ENCODE data around the gene ATP6V0C. TPM values are rescaled to one million over a fixed set of nuclear protein-coding genes. Genes with fewer than 3 reads are reported as not detected.

ATP6V0C gene
- total RNA-seq, 2 donors from 2014 or later = 114 to 164 TPM

DNA sequence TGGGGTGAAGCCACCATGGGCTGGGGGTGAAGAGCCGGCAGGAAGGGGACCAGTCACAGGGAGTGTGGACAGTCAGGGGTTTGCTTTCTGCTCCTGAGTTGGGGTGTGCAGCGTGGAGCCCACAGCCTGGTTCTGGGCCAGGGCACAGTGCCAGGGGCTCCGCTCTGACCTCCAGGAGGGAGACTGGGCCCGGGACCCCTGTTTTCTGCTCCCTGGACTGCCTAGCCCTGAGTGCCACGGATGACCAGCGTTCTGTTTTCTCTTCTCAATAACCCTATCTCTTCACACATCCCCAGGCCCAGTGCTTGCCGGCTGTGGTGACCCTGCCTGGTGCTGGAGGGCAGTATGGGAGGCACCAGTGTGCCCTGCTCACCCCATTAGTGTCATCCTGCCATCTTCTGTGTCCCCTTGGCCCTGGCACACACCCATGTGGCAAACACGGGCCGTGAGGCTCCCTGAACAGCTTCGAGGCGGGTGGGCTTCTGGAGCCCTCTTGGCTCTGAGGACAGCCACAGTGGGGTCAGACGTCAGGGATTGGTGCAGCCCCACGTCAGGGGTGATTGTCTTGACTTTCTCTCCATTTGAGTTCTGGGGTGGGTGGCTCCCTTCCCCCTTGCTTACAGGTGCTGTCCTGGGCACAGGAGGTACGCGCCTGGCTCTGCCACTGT lies 16.3 kb downstream of the ATP6V0C start:
- H3K4me3 ChIP-seq = no peak overlapping the region
- H3K27ac ChIP-seq = no peak overlapping the region
- peaks cover 7% of the 10 kb centered on the region in 2 donors for H3K36me3 ChIP-seq
- no peaks in the 10 kb centered on the region for H3K9me3 ChIP-seq
- no peak for DNase-seq (ENCODE audit: low spot score)
- H3K4me1 ChIP-seq (replicated peaks) = peaks cover 6% of the 10 kb centered on the region
- 90% methylated on average over 15 of the region's 15 CpGs for WGBS
- intact Hi-C loops (cut with DNase I) = loop anchor here (10.0 kb wide), 1 partner anchor 65 kb away; no protein-coding TSS in a partner anchor
- no peaks in the 10 kb centered on the region for H3K27me3 ChIP-seq (replicated peaks; ENCODE audit: insufficient read depth)
- TF ChIP-seq POLR2AphosphoS5 (IDR thresholded peaks at IDR 0.05) = no peak

DNA sequence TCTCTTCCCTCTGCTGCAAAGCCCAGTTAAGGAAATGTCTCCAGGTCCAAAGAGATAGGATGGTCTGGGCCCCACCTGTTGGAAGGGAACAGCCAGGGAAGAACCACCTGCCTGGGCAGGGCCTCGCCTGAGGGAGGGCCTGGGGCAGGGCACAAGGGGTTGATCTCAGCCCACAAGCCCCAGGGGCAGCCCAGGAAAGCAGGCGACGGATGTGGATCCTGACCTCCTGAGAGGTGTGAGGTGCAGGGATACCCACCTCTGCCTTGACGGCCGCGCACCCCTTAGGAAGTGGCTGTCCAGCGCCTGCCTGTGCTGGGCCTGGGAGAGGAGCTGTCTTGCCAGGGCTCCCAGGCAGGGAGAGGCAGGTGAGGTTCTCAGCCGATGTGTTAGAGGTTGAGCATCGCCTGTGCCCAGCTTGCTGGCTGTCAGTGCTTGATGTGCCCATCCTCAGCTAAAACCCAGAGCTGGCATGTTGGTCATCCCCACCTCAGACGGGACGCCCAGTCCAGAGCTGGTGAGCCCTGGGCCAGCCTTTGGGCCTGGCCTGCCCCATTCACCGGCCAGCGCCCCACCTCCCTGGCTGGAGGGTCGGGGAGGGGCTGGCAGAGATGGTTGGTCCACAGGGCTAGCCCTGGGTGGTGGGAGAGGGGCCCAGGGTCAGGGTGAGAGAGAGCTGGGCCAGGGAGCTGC lies 17.0 kb downstream of the ATP6V0C start:
- intact Hi-C loops (cut with DNase I) = loop anchor here (10.0 kb wide), 1 partner anchor 64 kb away; no protein-coding TSS in a partner anchor
- TF ChIP-seq, protein P1, sequence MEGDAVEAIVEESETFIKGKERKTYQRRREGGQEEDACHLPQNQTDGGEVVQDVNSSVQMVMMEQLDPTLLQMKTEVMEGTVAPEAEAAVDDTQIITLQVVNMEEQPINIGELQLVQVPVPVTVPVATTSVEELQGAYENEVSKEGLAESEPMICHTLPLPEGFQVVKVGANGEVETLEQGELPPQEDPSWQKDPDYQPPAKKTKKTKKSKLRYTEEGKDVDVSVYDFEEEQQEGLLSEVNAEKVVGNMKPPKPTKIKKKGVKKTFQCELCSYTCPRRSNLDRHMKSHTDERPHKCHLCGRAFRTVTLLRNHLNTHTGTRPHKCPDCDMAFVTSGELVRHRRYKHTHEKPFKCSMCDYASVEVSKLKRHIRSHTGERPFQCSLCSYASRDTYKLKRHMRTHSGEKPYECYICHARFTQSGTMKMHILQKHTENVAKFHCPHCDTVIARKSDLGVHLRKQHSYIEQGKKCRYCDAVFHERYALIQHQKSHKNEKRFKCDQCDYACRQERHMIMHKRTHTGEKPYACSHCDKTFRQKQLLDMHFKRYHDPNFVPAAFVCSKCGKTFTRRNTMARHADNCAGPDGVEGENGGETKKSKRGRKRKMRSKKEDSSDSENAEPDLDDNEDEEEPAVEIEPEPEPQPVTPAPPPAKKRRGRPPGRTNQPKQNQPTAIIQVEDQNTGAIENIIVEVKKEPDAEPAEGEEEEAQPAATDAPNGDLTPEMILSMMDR (IDR thresholded peaks at IDR 0.05) = no peak
- no peak for TF ChIP-seq POLR2A (IDR thresholded peaks at IDR 0.05)
- TF ChIP-seq POLR2AphosphoS5 (IDR thresholded peaks at IDR 0.05) = no peak
- H3K4me3 ChIP-seq = no peak overlapping the region
- peaks cover 6% of the 10 kb centered on the region for H3K4me1 ChIP-seq (replicated peaks)
- no peak for DNase-seq (ENCODE audit: low spot score)
- 88% methylated on average over 14 of the region's 14 CpGs for WGBS
- H3K36me3 ChIP-seq = peaks cover 7% of the 10 kb centered on the region in 2 donors
- H3K27me3 ChIP-seq (replicated peaks; ENCODE audit: insufficient read depth) = no peaks in the 10 kb centered on the region
- peak overlapping the region; percentile 93 to 97 for H3K27ac ChIP-seq
- H3K9me3 ChIP-seq = no peaks in the 10 kb centered on the region

DNA sequence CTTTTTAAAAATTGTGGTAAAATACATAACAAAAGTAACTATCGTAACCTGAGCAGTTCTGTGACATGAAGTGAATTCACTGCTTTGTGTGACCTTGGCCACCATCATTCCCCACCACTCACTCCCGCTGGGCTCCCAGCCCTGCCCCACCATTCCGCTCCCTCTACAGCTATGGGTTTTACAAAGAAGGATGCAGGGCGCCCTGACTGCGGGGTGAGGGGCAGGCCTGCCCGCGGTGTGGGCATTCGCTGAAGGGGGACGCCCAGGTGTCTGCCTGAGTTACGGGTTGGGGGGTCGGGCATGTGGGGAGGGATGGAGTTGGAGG lies 17.6 kb downstream of the ATP6V0C start, which contains the start of gene CEMP1:
TSS of gene CEMP1 (minus strand) at position 38 of the 325 bp plus-strand sequence. CDS start 335 bp downstream, outside the sequence.
- H3K27me3 ChIP-seq (replicated peaks; ENCODE audit: insufficient read depth) = no peaks in the 10 kb centered on the region
- H3K9me3 ChIP-seq = no peaks in the 10 kb centered on the region
- intact Hi-C loops (cut with DNase I) = loop anchor here (10.0 kb wide), 1 partner anchor 63 kb away; no protein-coding TSS in a partner anchor
- WGBS = 11% methylated on average over 11 of the region's 11 CpGs
- DNase-seq (ENCODE audit: low spot score) = no peak
- H3K36me3 ChIP-seq = peaks cover 7% of the 10 kb centered on the region in 2 donors
- TF ChIP-seq POLR2A (IDR thresholded peaks at IDR 0.05) (no peak), POLR2AphosphoS5 (IDR thresholded peaks at IDR 0.05) (no peak)
- TF ChIP-seq, protein P1 (IDR thresholded peaks at IDR 0.05) = no peak
- H3K4me3 ChIP-seq = peak within 1 kb of the TSS; percentile 49 to 62
- peaks cover 6% of the 10 kb centered on the region for H3K4me1 ChIP-seq (replicated peaks)
- H3K27ac ChIP-seq = peak within 1 kb of the TSS; percentile 93 to 97

DNA sequence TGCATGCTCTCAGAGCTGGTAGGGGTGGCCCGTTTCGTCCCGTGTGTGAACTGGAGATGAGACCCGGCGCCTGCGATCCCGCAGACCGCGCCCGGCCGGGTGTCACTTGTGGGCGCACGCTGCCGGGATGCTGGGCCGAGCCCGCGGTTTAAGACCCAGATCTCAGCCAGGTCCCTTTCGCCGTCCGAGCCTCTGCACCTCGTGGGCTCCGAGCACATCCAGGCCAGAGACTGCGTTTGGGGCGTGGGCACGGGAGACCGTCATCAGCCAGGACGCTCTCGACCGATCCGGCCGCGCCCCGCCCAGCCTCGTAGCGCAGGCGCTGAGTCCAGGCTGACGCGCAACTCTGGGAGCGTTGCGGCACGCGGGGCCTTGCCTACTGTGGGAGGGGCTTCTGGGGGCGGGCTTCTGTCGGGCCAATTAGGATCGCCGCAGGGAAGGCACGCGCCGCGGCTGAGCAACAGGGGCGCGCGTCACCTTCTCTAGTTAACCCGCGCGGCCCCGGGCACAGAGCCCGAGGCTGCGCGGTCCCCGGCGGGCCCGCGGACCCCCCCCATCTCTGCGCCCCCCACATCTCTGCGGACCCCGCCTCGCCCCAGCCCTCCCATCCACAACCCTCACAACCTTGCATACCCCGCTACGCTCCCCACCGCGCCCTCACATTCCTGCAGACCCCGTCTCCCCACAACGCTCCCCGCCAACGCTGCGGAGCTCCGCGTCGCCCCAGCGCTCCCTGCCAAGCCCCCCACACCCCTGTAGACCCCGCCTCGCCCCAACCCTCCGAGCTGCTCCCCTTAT lies 18.1 kb downstream of the ATP6V0C start:
- intact Hi-C loops (cut with DNase I) = loop anchor here (10.0 kb wide), 1 partner anchor 63 kb away; no protein-coding TSS in a partner anchor
- WGBS = under 1% methylated on average over 80 of the region's 84 CpGs
- Histone ChIP-seq H3K9me3 (no peaks in the 10 kb centered on the region), H3K27ac (peak overlapping the region; percentile 93 to 97), H3K4me3 (peak overlapping the region; percentile 49 to 62), H3K27me3 (replicated peaks; ENCODE audit: insufficient read depth) (no peaks in the 10 kb centered on the region), H3K4me1 (replicated peaks) (peaks cover 6% of the 10 kb centered on the region), H3K36me3 (peaks cover 7% of the 10 kb centered on the region in 2 donors)
- DNase-seq (ENCODE audit: low spot score) = peak; percentile 98
- TF ChIP-seq, protein P1 (IDR thresholded peaks at IDR 0.05) = peak in 1 of 4 experiments; percentile 24
- TF ChIP-seq POLR2AphosphoS5 (IDR thresholded peaks at IDR 0.05) = peak; percentile 98
- TF ChIP-seq POLR2A (IDR thresholded peaks at IDR 0.05) = peak; percentile 92

All from prostate gland (tissue), 2 donors.